NCI-H1930 (cell line): ENCODE measurements around the gene KSR1.

ENCODE experiments used
- DNase-seq, 2 experiments: peaks; one replicate each; lab custom pipeline; 2025; lab: John Stamatoyannopoulos, UW

Gene KSR1

GRCh38 chr17:27535178-27535928, 79.1 kb downstream of the KSR1 start:
- no peak for DNase-seq

DNA sequence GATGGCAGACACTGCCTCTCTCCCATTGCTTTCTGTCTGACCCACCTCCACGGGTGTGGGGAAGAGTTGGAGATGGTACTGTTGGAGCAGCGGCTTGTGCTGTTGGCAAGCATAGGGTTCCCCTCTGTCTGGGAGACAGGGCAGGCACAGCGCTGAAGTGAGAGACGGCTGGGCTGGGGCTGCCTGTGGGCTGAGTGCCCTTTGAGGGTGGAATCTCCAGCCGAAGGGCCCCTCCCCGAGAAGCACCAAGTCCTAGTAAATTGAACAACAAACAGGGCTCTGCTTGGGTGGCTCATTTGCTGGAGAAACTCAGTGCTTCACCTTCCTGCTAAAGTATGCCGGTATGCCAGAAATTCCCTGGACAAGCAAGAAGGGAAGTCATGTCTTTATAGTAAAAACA, 79.7 kb downstream of the KSR1 start:
- DNase-seq, result no peak

- DNase-seq, result no peak
Observed at GRCh38 chr17:27536781-27537180, 80.5 kb downstream of the KSR1 start.

- no peak for DNase-seq
Observed at GRCh38 chr17:27538156-27538955, 82.1 kb downstream of the KSR1 start.

GRCh38 chr17:27539152-27539551, 82.9 kb downstream of the KSR1 start:
- DNase-seq, result no peak

- DNase-seq, result no peak
Observed at GRCh38 chr17:27539794-27540317, 83.6 kb downstream of the KSR1 start.

- no peak for DNase-seq
Observed at GRCh38 chr17:27540318-27541101, 84.3 kb downstream of the KSR1 start.

DNA sequence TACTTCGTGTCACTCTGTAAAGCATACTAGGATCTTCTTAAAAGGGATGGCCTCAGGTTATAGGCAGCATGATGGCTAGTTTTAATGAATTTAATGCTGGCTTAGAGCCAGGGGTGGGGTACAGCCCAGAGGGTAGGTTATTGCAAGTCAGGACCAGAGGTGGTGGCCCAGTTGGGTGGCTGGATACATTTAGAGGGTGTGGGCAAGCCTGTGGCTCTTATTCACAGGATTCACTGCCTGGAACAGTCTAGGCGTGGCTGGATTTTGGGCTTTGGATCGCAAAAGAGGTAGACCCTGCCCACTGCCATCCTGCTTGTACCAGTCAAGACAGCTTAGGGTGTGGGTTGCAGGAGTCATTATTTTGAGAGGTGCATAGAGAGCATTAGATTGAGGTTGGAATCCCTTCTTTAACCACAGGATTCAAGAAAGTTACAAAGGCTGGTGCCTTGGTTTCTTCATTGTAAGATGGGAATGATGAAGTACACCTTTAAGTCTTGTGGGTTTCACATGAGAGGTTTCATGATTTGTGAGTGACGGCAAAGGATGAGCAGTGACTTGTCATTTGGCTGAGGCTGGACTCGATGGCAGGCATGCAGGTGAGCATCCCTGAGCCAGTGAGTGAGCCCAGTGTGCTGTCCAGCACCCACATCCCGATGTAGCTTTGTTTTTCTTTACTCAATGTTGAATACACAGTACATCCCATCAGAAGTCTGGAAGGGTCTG, 85.2 kb downstream of the KSR1 start:
- DNase-seq, result no peak

GRCh38 chr17:27542841-27543463, 86.7 kb downstream of the KSR1 start:
- DNase-seq, result no peak

DNA sequence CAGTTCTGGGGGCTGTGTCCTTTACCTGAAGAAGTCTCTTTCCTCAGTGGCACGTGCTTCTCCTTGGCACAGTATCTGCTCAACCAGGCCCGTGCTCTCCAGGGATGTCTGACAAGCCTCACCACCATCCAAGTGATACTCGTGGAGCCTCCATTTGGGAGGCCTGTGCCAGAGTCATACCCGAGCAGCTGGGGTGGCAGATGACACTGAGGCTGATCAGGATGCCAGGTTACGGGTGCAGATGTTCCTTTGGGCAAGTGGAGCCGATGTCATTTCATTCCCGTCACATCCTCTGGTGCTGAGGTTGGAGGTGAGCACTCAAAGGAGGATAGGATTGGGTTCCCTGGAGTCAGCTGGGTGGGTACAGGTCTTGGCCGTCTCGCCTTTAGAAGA, 87.2 kb downstream of the KSR1 start:
- no peak for DNase-seq

DNA sequence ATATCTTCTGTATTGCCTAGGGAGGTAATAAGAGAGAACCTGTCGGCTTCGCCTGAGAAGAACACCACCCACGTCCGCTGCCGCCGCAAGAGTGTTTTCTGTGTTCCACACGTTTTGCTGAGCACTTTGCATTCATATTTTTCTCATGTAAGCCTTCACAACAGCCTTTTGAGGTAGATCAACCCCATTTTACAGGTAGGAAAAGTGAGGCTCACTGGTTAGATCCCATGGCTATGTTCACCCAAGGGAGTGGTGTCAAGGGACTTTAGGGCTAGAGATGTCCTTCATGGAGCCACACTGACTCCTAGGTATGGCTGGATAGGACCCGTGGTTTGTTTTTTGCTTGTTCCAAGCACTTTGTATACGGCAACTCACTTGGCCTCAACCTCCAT, 87.7 kb downstream of the KSR1 start:
- no peak for DNase-seq

GRCh38 chr17:27544350-27545131, 88.3 kb downstream of the KSR1 start:
- DNase-seq, result no peak

- no peak for DNase-seq
Observed at GRCh38 chr17:27545562-27546229, 89.4 kb downstream of the KSR1 start.

GRCh38 chr17:27546624-27547300, 90.5 kb downstream of the KSR1 start:
- DNase-seq, result no peak

DNA sequence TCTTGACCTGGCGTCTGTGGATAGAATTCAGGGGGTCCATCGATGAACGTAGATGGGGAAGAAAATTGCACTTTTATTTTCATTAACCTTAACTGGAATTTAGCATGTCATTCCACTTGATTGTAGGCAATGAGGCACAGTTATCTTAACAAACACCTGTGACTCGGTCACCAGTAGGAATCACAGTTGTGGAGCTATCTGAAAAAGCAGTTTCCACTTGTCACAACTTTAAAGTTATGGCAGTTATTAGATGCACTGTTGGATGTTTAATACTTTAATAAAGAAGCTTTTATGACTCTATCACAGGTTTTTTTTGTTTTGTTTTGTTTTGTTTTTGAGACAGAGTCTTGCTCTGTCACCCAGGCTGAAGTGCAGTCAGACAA, 91.0 kb downstream of the KSR1 start:
- DNase-seq, result no peak

- DNase-seq, result no peak
Observed at GRCh38 chr17:27548369-27548768, 92.1 kb downstream of the KSR1 start.

DNA sequence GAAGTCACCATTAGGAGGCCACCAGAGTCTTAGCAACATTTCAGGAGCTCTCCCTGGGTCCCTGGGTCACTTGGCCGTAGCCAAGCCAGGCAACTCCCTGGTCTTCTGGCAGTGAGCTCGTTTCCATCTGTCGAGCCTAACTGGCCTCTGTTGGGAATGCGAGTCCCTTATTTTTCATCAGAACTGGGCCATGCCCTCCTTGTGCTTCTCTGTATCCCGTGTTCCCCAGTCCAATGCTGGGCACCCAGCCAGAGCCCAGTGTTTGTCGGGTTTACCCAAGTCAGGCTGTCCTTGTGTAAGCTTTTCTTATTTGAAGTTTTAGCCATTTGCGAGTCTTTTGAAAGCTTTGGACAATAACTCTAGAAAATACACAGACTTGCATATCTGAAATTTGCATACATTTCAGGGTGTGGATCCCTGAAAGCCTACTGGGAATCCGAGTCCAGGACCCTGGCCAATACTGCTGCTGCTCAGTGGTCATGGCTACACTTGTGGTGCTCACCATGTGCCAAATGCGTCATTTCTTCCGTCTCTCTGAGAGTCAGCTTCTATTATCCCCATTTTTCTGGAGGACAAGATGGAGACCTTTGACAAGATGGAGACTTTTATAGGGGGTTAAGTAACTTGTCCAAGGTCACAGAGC, 93.1 kb downstream of the KSR1 start:
- no peak for DNase-seq

DNA sequence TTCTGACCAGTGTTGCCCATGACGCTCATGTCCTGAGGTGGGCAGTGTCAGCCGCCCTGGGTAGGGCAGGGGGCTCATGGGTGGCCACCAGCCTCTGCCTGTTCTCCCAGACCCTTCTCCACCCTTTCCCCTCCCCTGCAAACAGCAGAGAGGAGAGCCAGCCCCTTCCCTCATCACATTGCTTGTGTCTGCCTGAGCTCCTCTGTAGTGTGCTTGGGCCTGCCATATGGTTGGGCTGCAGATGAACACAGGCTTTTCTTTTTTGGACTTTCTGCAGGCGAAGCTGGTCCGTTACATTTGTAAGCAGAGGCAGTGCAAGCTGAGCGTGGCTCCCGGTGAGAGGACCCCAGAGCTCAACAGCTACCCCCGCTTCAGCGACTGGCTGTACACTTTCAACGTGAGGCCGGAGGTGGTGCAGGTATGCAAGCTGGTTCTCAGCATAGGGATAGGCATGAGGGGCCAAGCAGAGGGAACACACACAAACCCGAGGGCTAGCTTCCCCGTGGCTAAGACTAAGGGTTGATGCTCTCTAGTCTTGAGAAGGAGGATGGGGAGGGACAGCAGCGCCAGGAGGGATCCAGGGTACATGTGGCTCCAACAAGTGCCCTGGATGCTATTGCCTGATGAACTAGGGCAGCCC, 94.2 kb downstream of the KSR1 start:
- DNase-seq, result no peak
